Measurements from ENCODE around the gene CADM2.

DNA sequence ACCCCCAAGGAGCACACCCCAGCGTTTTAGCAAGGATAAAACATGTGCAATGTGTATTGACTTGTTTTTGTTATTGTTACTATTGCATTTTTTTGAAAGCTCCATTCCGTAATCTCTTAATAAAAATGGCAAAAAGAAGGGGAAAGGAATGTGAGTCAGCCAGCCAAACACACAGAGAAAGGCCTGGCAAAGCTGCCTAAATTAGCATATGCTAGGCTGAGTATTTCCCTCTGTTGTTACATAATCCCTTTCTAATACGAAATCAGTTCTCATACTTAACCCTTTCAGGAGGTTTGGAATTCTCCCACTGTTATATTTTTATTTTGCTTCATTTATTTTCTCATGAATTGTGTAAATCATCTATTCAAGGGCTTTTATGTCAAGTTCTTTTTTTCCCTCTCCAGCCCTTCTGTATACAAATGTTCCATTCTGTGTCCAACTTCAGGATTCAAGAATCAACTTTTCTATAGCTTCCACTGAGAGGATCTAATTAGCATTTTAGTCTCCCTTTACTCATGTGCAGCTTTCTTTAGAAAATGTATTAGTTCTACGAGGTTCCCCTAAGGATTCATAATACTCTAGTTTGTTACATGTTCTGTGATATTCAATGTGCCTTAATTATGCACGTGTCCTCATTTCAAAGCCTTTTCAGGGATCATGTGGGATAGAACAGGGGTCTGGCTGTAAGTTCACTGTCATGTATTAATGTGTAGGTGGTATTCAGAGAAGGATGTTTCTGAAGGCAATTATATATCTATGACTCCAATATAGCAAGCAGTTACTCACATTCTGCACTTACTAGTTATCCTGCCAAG is 9.2 kb downstream of the CADM2 start:
- TF ChIP-seq, protein P1, sequence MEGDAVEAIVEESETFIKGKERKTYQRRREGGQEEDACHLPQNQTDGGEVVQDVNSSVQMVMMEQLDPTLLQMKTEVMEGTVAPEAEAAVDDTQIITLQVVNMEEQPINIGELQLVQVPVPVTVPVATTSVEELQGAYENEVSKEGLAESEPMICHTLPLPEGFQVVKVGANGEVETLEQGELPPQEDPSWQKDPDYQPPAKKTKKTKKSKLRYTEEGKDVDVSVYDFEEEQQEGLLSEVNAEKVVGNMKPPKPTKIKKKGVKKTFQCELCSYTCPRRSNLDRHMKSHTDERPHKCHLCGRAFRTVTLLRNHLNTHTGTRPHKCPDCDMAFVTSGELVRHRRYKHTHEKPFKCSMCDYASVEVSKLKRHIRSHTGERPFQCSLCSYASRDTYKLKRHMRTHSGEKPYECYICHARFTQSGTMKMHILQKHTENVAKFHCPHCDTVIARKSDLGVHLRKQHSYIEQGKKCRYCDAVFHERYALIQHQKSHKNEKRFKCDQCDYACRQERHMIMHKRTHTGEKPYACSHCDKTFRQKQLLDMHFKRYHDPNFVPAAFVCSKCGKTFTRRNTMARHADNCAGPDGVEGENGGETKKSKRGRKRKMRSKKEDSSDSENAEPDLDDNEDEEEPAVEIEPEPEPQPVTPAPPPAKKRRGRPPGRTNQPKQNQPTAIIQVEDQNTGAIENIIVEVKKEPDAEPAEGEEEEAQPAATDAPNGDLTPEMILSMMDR (IDR thresholded peaks at IDR 0.05), result no peak
- no peak for TF ChIP-seq POLR2A (IDR thresholded peaks at IDR 0.05)

All from thyroid gland (tissue), 4 donors.